K562 (cell line): ENCODE data around the gene TUFM.

Experiments
- CBX1 ChIP-seq: sonication (generic); IDR thresholded peaks from 2 replicates; pipeline ENCODE4 v1.6.1; 2016; ENCODE audit warnings: antibody characterized with exemption, low read depth, mild to moderate bottlenecking
- CBX2 ChIP-seq: fragments of 200-600 bp; sonication (generic); IDR thresholded peaks from one replicate; pipeline ENCODE4 v1.6.1; 2012; ENCODE audit warnings: mild to moderate bottlenecking, low read length, inconsistent platforms; ENCODE audit not compliant: insufficient read depth, poor library complexity, severe bottlenecking
- EP300 ChIP-seq: IDR thresholded peaks from 2 replicates; pipeline ENCODE4 v1.6.1; 2012; ENCODE audit warnings: low read length, improper control_type of control experiment
- EZH2 ChIP-seq: IDR thresholded peaks from 2 replicates; pipeline ENCODE4 v1.6.1; 2012; ENCODE audit warnings: low read depth, mild to moderate bottlenecking, inconsistent platforms, low read length, borderline replicate concordance
- POLR2A ChIP-seq: fragments of 450-650 bp; conservative IDR thresholded peaks from 2 replicates; pipeline ENCODE4 v1.6.1; 2016
- POLR2G ChIP-seq: fragments of 200-400 bp; formaldehyde crosslinking; IDR thresholded peaks from 2 replicates; pipeline ENCODE4 v1.6.1; 2017; ENCODE audit warnings: low read depth, mild to moderate bottlenecking, antibody characterized with exemption, low read length, moderate library complexity
- PRDM10 ChIP-seq: fragments of 450-650 bp; IDR thresholded peaks from 2 replicates; pipeline ENCODE4 v1.6.1; 2018; ENCODE audit not compliant: partially characterized antibody
- RBM14 ChIP-seq: fragments of 200-400 bp; formaldehyde crosslinking; IDR thresholded peaks from 2 replicates; pipeline ENCODE4 v1.6.1; 2018; ENCODE audit warnings: low read depth, mild to moderate bottlenecking, low read length, moderate library complexity, borderline replicate concordance; ENCODE audit not compliant: insufficient read depth
- REST ChIP-seq, 2 experiments: fragments of 450-650 bp; formaldehyde crosslinking in 1 of 2; IDR thresholded peaks; 2 replicates each; pipeline versions ENCODE4 v1.4.0 to v1.6.1; 2014 to 2020; ENCODE audit warnings: mild to moderate bottlenecking in 2 of 2, borderline replicate concordance in 1 of 2, low read depth in 1 of 2
- SMARCC2 ChIP-seq: fragments of 450-650 bp; IDR thresholded peaks from 2 replicates; pipeline ENCODE4 v1.6.1; 2017; ENCODE audit warnings: antibody characterized with exemption, moderate library complexity, mild to moderate bottlenecking, low read depth
- TCF7L2 ChIP-seq: fragments of 150-350 bp; IDR thresholded peaks from 2 replicates; pipeline ENCODE4 v1.6.1; 2016; ENCODE audit warnings: low read depth, mild to moderate bottlenecking, low read length, moderate library complexity
- XRCC4 ChIP-seq: IDR thresholded peaks from one replicate; pipeline ENCODE4 v1.6.1; 2011; ENCODE audit not compliant: insufficient read depth, insufficient read length; ENCODE audit errors: extremely low read depth
- ZKSCAN8 ChIP-seq: fragments of 200-800 bp; sonication (Bioruptor generic); IDR thresholded peaks from 2 replicates; pipeline ENCODE4 v1.6.1; 2016; ENCODE audit warnings: missing genetic modification characterization, missing compliant biosample characterization

GRCh38 chr16:28886945-28887344 is 40.8 kb upstream of the TUFM start:
- TF ChIP-seq CBX2 = no peak
- TF ChIP-seq EP300 = no peak
- TF ChIP-seq ZKSCAN8 (CRISPR knock-in tag) = no peak
- no peak for TF ChIP-seq SMARCC2
- TF ChIP-seq CBX1 = no peak
- no peak for TF ChIP-seq EZH2
- TF ChIP-seq PRDM10 = no peak
- TF ChIP-seq REST (IDR thresholded peaks at IDR 0.05; ENCODE audit: borderline replicate concordance) = no peak
- TF ChIP-seq REST (CRISPR knock-in tag; IDR thresholded peaks at IDR 0.05; ENCODE audit: low read depth) = no peak
- no peak for TF ChIP-seq XRCC4
- no peak for TF ChIP-seq POLR2A
- no peak for TF ChIP-seq POLR2G
- TF ChIP-seq RBM14 = no peak
- no peak for TF ChIP-seq TCF7L2
